Stimulated activated naive CD8-positive, alpha-beta T cell treated with anti-CD3 and anti-CD28 coated beads, Interleukin-15, Interleukin-2, amounts not matched to agents 100 ng/mL and 50 ng/mL, for 24 hours (primary cell): Measurements from ENCODE around the gene TMEM92.
"Not testable (repeated sequence)": the region's sequence is repeated elsewhere in the genome, so short reads cannot be mapped to it uniquely, and the experiment has no call there.

Experiments used
- H3K27ac Mint-ChIP-seq: one replicate; pipeline ENCODE4 v1.8.0; 2021; ENCODE audit warnings: mild to moderate bottlenecking, mixed read lengths
- H3K27me3 Mint-ChIP-seq: one replicate; pipeline ENCODE4 v1.8.0; 2021; ENCODE audit warnings: mixed read lengths
- H3K36me3 Mint-ChIP-seq: one replicate; pipeline ENCODE4 v1.8.0; 2021; ENCODE audit warnings: low read depth, mixed read lengths
- H3K4me1 Mint-ChIP-seq: one replicate; pipeline ENCODE4 v1.8.0; 2021; ENCODE audit warnings: low read depth, mixed read lengths
- H3K4me3 Mint-ChIP-seq: one replicate; pipeline ENCODE4 v1.8.0; 2021; ENCODE audit warnings: mild to moderate bottlenecking, mixed read lengths
- H3K9me3 Mint-ChIP-seq: one replicate; pipeline ENCODE4 v1.8.0; 2021; ENCODE audit warnings: mixed read lengths

Gene TMEM92

GRCh38 chr17:50316016-50316587 lies 41.8 kb downstream of the TMEM92 start:
- H3K27me3 Mint-ChIP-seq: peaks cover 24% of the 10 kb centered on the region
- H3K27ac Mint-ChIP-seq: no peak overlapping the region

GRCh38 chr17:50316660-50317059 lies 42.4 kb downstream of the TMEM92 start:
- not testable (repeated sequence) for H3K9me3 Mint-ChIP-seq, H3K4me3 Mint-ChIP-seq, H3K4me1 Mint-ChIP-seq, H3K36me3 Mint-ChIP-seq, H3K27ac Mint-ChIP-seq
- H3K27me3 Mint-ChIP-seq: peaks cover 18% of the 10 kb centered on the region

More at GRCh38 chr17:50316016-50316587, 41.8 kb downstream of the TMEM92 start:
- peaks cover 6% of the 10 kb centered on the region for H3K4me1 Mint-ChIP-seq
- H3K4me3 Mint-ChIP-seq: no peak overlapping the region
- H3K36me3 Mint-ChIP-seq: no peaks in the 10 kb centered on the region
- H3K9me3 Mint-ChIP-seq: no peaks in the 10 kb centered on the region

- Mint-ChIP-seq H3K4me3 (no peak overlapping the region), H3K36me3 (no peaks in the 10 kb centered on the region), H3K9me3 (no peaks in the 10 kb centered on the region), H3K27me3 (peaks cover 16% of the 10 kb centered on the region), H3K4me1 (no peaks in the 10 kb centered on the region), H3K27ac (no peak overlapping the region)
These were observed 42.9 kb downstream of the TMEM92 start for GRCh38 chr17:50317121-50317520.

GRCh38 chr17:50318501-50319285 lies 44.4 kb downstream of the TMEM92 start:
- Mint-ChIP-seq H3K4me3 (no peak overlapping the region), H3K27me3 (peaks cover 5% of the 10 kb centered on the region), H3K27ac (no peak overlapping the region), H3K4me1 (no peaks in the 10 kb centered on the region), H3K9me3 (no peaks in the 10 kb centered on the region), H3K36me3 (no peaks in the 10 kb centered on the region)

GRCh38 chr17:50319306-50320004 lies 45.2 kb downstream of the TMEM92 start:
- no peak overlapping the region for H3K27ac Mint-ChIP-seq
- no peaks in the 10 kb centered on the region for H3K9me3 Mint-ChIP-seq
- no peak overlapping the region for H3K4me3 Mint-ChIP-seq
- no peaks in the 10 kb centered on the region for H3K4me1 Mint-ChIP-seq
- H3K27me3 Mint-ChIP-seq: no peaks in the 10 kb centered on the region
- H3K36me3 Mint-ChIP-seq: no peaks in the 10 kb centered on the region

- Mint-ChIP-seq H3K4me3 (no peak overlapping the region), H3K4me1 (peaks cover 6% of the 10 kb centered on the region), H3K27me3 (no peaks in the 10 kb centered on the region), H3K27ac (no peak overlapping the region), H3K9me3 (no peaks in the 10 kb centered on the region), H3K36me3 (no peaks in the 10 kb centered on the region)
These were observed 48.0 kb downstream of the TMEM92 start for GRCh38 chr17:50322271-50322670.

GRCh38 chr17:50323060-50323459 lies 48.8 kb downstream of the TMEM92 start:
- H3K9me3 Mint-ChIP-seq: no peaks in the 10 kb centered on the region

GRCh38 chr17:50325906-50326305 lies 51.6 kb downstream of the TMEM92 start:
- Mint-ChIP-seq H3K9me3 (no peaks in the 10 kb centered on the region), H3K4me1 (peaks cover 6% of the 10 kb centered on the region), H3K4me3 (no peak overlapping the region), H3K27ac (no peak overlapping the region), H3K36me3 (no peaks in the 10 kb centered on the region), H3K27me3 (peaks cover 5% of the 10 kb centered on the region)

More at GRCh38 chr17:50323060-50323459, 48.8 kb downstream of the TMEM92 start:
- no peaks in the 10 kb centered on the region for H3K36me3 Mint-ChIP-seq
- H3K27ac Mint-ChIP-seq: no peak overlapping the region
- no peak overlapping the region for H3K4me3 Mint-ChIP-seq
- H3K27me3 Mint-ChIP-seq: no peaks in the 10 kb centered on the region
- H3K4me1 Mint-ChIP-seq: peaks cover 6% of the 10 kb centered on the region

- H3K27ac Mint-ChIP-seq: no peak overlapping the region
- H3K4me1 Mint-ChIP-seq: peaks cover 9% of the 10 kb centered on the region
- no peaks in the 10 kb centered on the region for H3K9me3 Mint-ChIP-seq
- peaks cover 5% of the 10 kb centered on the region for H3K27me3 Mint-ChIP-seq
- H3K36me3 Mint-ChIP-seq: no peaks in the 10 kb centered on the region
- H3K4me3 Mint-ChIP-seq: no peak overlapping the region
These were observed 52.6 kb downstream of the TMEM92 start for GRCh38 chr17:50326831-50327364.

GRCh38 chr17:50328363-50329325 lies 54.4 kb downstream of the TMEM92 start:
- no peak overlapping the region for H3K27ac Mint-ChIP-seq
- H3K4me3 Mint-ChIP-seq: no peak overlapping the region
- no peaks in the 10 kb centered on the region for H3K36me3 Mint-ChIP-seq
- H3K27me3 Mint-ChIP-seq: peaks cover 6% of the 10 kb centered on the region
- H3K4me1 Mint-ChIP-seq: peaks cover 12% of the 10 kb centered on the region
- no peaks in the 10 kb centered on the region for H3K9me3 Mint-ChIP-seq

GRCh38 chr17:50329716-50330115 lies 55.5 kb downstream of the TMEM92 start:
- no peaks in the 10 kb centered on the region for H3K9me3 Mint-ChIP-seq
- no peak overlapping the region for H3K27ac Mint-ChIP-seq

GRCh38 chr17:50330151-50330775 lies 56.0 kb downstream of the TMEM92 start:
- Mint-ChIP-seq H3K9me3 (no peaks in the 10 kb centered on the region), H3K4me3 (no peak overlapping the region), H3K36me3 (no peaks in the 10 kb centered on the region), H3K27me3 (peaks cover 11% of the 10 kb centered on the region), H3K4me1 (peaks cover 19% of the 10 kb centered on the region), H3K27ac (no peak overlapping the region)

More at GRCh38 chr17:50329716-50330115, 55.5 kb downstream of the TMEM92 start:
- Mint-ChIP-seq H3K4me1 (peaks cover 19% of the 10 kb centered on the region), H3K27me3 (peaks cover 11% of the 10 kb centered on the region), H3K36me3 (no peaks in the 10 kb centered on the region), H3K4me3 (no peak overlapping the region)
